SK-MEL-5 (cell line): ENCODE data around the gene TASOR. TPM values are rescaled to one million over a fixed set of nuclear protein-coding genes. Genes with fewer than 3 reads are reported as not detected.

Experiments used
- total RNA-seq: library from RNA; depleted of rRNA; stranded (reverse); fragments of >200 nt; shearing (Covaris generic); gene quantifications from 2 replicates; pipeline ENCODE4 v1.2.3, GENCODE V29; 2014; rRNA removed

TASOR gene
- total RNA-seq, 1 experiment from 2014 or later, result 55.2 TPM

Other genes starting within 250 kb of the TASOR start
- gene ERC2, start 214.8 kb downstream of the TASOR start, total RNA-seq, result 0.50 and 0.96 TPM in 2 replicates
- gene CCDC66, start 126.1 kb downstream of the TASOR start, total RNA-seq, result 18.4 and 24.7 TPM in 2 replicates
- gene ARHGEF3, start 118.7 kb upstream of the TASOR start, total RNA-seq, result 9.5 and 10.9 TPM in 2 replicates